ENCODE results near the gene NUMBL. TPM values are rescaled to one million over a fixed set of nuclear protein-coding genes. Genes with fewer than 3 reads are reported as not detected.

NUMBL gene
- total and polyA plus RNA-seq, 4 donors, result 1.1 to 4.6 (median 2.7) TPM

DNA sequence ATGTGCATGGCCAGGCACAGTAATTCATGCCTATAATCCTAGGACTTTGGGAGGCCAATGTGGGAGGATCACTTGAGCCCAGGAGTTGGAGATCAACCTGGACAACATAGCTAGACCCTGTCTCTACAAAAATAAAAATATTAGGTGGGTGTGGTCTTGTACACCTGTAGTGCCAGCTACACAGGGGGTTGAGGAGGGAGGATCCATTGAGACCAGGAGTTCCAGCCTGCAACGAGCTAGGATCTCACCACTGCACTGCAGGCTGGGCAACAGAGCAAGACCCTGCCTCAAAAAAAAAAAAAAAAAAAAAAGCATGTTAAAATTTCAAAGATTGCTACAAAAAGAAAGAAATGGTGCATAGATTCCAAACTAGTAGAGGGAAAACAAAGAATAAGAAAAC lies 52.1 kb downstream of the NUMBL start:
- Histone ChIP-seq H3K4me3 (ENCODE audit: low read depth in 1 of 3, low read length in 3 of 3) (no peak overlapping the region), H3K27ac (ENCODE audit: low read depth in 1 of 2, low read length in 2 of 2) (no peak overlapping the region), H3K4me1 (ENCODE audit: control insufficient read depth in 4 of 4, insufficient read depth in 4 of 4, low read length in 3 of 4) (no peaks in the 10 kb centered on the region), H3K9ac (ENCODE audit: low read depth in 1 of 2, low read length in 2 of 2) (no peak overlapping the region), H3K9me3 (ENCODE audit: control insufficient read depth in 4 of 4, low read length in 3 of 4) (no peaks in the 10 kb centered on the region), H3K36me3 (ENCODE audit: control insufficient read depth in 4 of 4, insufficient read depth in 3 of 4, low read depth in 1 of 4, low read length in 3 of 4) (no peaks in the 10 kb centered on the region), H3K27me3 (ENCODE audit: control insufficient read depth in 4 of 4, insufficient read depth in 4 of 4, low read length in 3 of 4) (no peaks in the 10 kb centered on the region)
- DNase-seq (ENCODE audit: low spot score), result no peak
- WGBS, result 51% methylated on average over 1 of the region's 1 CpG
- TF ChIP-seq TAF1 (conservative IDR thresholded peaks at IDR 0.05), result no peak
- no peak for TF ChIP-seq SP1 (IDR thresholded peaks at IDR 0.05)
- TF ChIP-seq, protein P1, sequence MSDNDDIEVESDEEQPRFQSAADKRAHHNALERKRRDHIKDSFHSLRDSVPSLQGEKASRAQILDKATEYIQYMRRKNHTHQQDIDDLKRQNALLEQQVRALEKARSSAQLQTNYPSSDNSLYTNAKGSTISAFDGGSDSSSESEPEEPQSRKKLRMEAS (IDR thresholded peaks at IDR 0.05), result no peak
- TF ChIP-seq FOXA1 (IDR thresholded peaks at IDR 0.05), result no peak
- TF ChIP-seq, protein P2, sequence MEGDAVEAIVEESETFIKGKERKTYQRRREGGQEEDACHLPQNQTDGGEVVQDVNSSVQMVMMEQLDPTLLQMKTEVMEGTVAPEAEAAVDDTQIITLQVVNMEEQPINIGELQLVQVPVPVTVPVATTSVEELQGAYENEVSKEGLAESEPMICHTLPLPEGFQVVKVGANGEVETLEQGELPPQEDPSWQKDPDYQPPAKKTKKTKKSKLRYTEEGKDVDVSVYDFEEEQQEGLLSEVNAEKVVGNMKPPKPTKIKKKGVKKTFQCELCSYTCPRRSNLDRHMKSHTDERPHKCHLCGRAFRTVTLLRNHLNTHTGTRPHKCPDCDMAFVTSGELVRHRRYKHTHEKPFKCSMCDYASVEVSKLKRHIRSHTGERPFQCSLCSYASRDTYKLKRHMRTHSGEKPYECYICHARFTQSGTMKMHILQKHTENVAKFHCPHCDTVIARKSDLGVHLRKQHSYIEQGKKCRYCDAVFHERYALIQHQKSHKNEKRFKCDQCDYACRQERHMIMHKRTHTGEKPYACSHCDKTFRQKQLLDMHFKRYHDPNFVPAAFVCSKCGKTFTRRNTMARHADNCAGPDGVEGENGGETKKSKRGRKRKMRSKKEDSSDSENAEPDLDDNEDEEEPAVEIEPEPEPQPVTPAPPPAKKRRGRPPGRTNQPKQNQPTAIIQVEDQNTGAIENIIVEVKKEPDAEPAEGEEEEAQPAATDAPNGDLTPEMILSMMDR (IDR thresholded peaks at IDR 0.05; ENCODE audit: low read depth, low read length, missing input control), result no peak

DNA sequence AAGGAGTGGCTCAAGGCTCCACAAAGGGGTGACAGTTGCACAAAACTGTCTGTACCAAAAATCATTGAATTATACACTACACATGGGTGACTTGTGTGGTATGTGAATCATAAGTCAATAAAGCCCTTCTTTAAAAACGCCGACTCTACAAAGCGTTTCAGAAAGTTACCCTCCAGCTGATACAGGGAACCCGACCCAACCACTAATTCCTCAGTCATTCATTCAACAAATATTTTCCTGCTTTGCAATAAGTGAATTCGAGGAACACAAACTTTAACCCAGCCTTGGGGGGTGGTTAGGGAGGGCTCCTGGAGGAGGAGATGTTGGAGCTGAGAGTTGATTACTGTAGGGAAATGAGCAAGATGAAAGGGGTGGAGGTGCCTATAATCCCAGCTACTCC lies 57.2 kb downstream of the NUMBL start:
- H3K9ac ChIP-seq (ENCODE audit: low read depth in 1 of 2, low read length in 2 of 2), result no peak overlapping the region
- H3K4me3 ChIP-seq (ENCODE audit: low read depth in 1 of 3, low read length in 3 of 3), result no peak overlapping the region
- 89% methylated on average over 5 of the region's 5 CpGs for WGBS
- H3K27me3 ChIP-seq (ENCODE audit: control insufficient read depth in 4 of 4, insufficient read depth in 4 of 4, low read length in 3 of 4), result no peaks in the 10 kb centered on the region
- no peaks in the 10 kb centered on the region for H3K36me3 ChIP-seq (ENCODE audit: control insufficient read depth in 4 of 4, insufficient read depth in 3 of 4, low read depth in 1 of 4, low read length in 3 of 4)
- no peak overlapping the region for H3K27ac ChIP-seq (ENCODE audit: low read depth in 1 of 2, low read length in 2 of 2)
- no peaks in the 10 kb centered on the region for H3K4me1 ChIP-seq (ENCODE audit: control insufficient read depth in 4 of 4, insufficient read depth in 4 of 4, low read length in 3 of 4)
- DNase-seq (ENCODE audit: low spot score), result no peak
- TF ChIP-seq, protein P2 (IDR thresholded peaks at IDR 0.05; ENCODE audit: low read depth, low read length, missing input control), result no peak
- TF ChIP-seq FOXA1 (IDR thresholded peaks at IDR 0.05) (no peak), FOXA2 (IDR thresholded peaks at IDR 0.05) (no peak), EGR1 (IDR thresholded peaks at IDR 0.05; ENCODE audit: low read depth in 2 of 2) (no peak), HNF4G (IDR thresholded peaks at IDR 0.05) (no peak), JUND (IDR thresholded peaks at IDR 0.05) (no peak), YY1 (IDR thresholded peaks at IDR 0.05) (no peak), RXRA (IDR thresholded peaks at IDR 0.05) (no peak), SP1 (IDR thresholded peaks at IDR 0.05) (no peak), RAD21 (IDR thresholded peaks at IDR 0.05) (no peak), HNF4A (conservative IDR thresholded peaks at IDR 0.05) (no peak), TAF1 (conservative IDR thresholded peaks at IDR 0.05) (no peak)
- TF ChIP-seq, protein P1 (IDR thresholded peaks at IDR 0.05), result no peak
- TF ChIP-seq, protein P3, sequence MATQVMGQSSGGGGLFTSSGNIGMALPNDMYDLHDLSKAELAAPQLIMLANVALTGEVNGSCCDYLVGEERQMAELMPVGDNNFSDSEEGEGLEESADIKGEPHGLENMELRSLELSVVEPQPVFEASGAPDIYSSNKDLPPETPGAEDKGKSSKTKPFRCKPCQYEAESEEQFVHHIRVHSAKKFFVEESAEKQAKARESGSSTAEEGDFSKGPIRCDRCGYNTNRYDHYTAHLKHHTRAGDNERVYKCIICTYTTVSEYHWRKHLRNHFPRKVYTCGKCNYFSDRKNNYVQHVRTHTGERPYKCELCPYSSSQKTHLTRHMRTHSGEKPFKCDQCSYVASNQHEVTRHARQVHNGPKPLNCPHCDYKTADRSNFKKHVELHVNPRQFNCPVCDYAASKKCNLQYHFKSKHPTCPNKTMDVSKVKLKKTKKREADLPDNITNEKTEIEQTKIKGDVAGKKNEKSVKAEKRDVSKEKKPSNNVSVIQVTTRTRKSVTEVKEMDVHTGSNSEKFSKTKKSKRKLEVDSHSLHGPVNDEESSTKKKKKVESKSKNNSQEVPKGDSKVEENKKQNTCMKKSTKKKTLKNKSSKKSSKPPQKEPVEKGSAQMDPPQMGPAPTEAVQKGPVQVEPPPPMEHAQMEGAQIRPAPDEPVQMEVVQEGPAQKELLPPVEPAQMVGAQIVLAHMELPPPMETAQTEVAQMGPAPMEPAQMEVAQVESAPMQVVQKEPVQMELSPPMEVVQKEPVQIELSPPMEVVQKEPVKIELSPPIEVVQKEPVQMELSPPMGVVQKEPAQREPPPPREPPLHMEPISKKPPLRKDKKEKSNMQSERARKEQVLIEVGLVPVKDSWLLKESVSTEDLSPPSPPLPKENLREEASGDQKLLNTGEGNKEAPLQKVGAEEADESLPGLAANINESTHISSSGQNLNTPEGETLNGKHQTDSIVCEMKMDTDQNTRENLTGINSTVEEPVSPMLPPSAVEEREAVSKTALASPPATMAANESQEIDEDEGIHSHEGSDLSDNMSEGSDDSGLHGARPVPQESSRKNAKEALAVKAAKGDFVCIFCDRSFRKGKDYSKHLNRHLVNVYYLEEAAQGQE (IDR thresholded peaks at IDR 0.05), result no peak
- TF ChIP-seq, protein P4, sequence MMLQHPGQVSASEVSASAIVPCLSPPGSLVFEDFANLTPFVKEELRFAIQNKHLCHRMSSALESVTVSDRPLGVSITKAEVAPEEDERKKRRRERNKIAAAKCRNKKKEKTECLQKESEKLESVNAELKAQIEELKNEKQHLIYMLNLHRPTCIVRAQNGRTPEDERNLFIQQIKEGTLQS (IDR thresholded peaks at IDR 0.05), result no peak
- TF ChIP-seq, protein P5, sequence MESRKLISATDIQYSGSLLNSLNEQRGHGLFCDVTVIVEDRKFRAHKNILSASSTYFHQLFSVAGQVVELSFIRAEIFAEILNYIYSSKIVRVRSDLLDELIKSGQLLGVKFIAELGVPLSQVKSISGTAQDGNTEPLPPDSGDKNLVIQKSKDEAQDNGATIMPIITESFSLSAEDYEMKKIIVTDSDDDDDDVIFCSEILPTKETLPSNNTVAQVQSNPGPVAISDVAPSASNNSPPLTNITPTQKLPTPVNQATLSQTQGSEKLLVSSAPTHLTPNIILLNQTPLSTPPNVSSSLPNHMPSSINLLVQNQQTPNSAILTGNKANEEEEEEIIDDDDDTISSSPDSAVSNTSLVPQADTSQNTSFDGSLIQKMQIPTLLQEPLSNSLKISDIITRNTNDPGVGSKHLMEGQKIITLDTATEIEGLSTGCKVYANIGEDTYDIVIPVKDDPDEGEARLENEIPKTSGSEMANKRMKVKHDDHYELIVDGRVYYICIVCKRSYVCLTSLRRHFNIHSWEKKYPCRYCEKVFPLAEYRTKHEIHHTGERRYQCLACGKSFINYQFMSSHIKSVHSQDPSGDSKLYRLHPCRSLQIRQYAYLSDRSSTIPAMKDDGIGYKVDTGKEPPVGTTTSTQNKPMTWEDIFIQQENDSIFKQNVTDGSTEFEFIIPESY (IDR thresholded peaks at IDR 0.05), result no peak
- H3K9me3 ChIP-seq (ENCODE audit: control insufficient read depth in 4 of 4, low read length in 3 of 4), result no peaks in the 10 kb centered on the region

Data from liver (tissue), 9 donors.